EH (cell line): ENCODE data around the gene PRLR.
"Not testable (repeated sequence)": the region's sequence is repeated elsewhere in the genome, so short reads cannot be mapped to it uniquely, and the experiment has no call there.

ENCODE experiments used
- DNase-seq: peaks from one replicate; pipeline ENCODE4 v3.0.0-alpha.2; 2015; ENCODE audit warnings: low read depth

The PRLR gene

GRCh38 chr5:35195472-35195852 lies 34.8 kb downstream of the PRLR start:
- DNase-seq, result no peak

- no peak for DNase-seq
These were observed 35.4 kb downstream of the PRLR start for GRCh38 chr5:35194635-35195471.

GRCh38 chr5:35192506-35192905 lies 37.8 kb downstream of the PRLR start:
- DNase-seq, result no peak

- DNase-seq, result not testable (repeated sequence)
These were observed 40.5 kb downstream of the PRLR start for GRCh38 chr5:35189801-35190200.

GRCh38 chr5:35188031-35188457 lies 42.2 kb downstream of the PRLR start:
- DNase-seq, result no peak

- DNase-seq, result not testable (repeated sequence)
These were observed 42.7 kb downstream of the PRLR start for GRCh38 chr5:35187621-35188020.

- no peak for DNase-seq
These were observed 43.5 kb downstream of the PRLR start for GRCh38 chr5:35186749-35187148.

- DNase-seq, result no peak
These were observed 44.8 kb downstream of the PRLR start for GRCh38 chr5:35185518-35185917.

GRCh38 chr5:35183556-35183955 lies 46.7 kb downstream of the PRLR start:
- DNase-seq, result no peak

- peak; percentile 73 for DNase-seq
These were observed 47.3 kb downstream of the PRLR start for GRCh38 chr5:35182910-35183535.

GRCh38 chr5:35182486-35182885 lies 47.8 kb downstream of the PRLR start:
- DNase-seq, result no peak

- no peak for DNase-seq
These were observed 50.2 kb downstream of the PRLR start for GRCh38 chr5:35180046-35180445.

GRCh38 chr5:35177783-35178182 lies 52.5 kb downstream of the PRLR start:
- no peak for DNase-seq

GRCh38 chr5:35172533-35172932 lies 57.8 kb downstream of the PRLR start:
- no peak for DNase-seq

- no peak for DNase-seq
These were observed 58.3 kb downstream of the PRLR start for GRCh38 chr5:35171991-35172390.

- no peak for DNase-seq
These were observed 59.2 kb downstream of the PRLR start for GRCh38 chr5:35171078-35171477.

- DNase-seq, result no peak
These were observed 64.2 kb downstream of the PRLR start for GRCh38 chr5:35166043-35166442.

GRCh38 chr5:35164860-35165542 lies 65.3 kb downstream of the PRLR start:
- no peak for DNase-seq

- no peak for DNase-seq
These were observed 66.6 kb downstream of the PRLR start for GRCh38 chr5:35163710-35164033.

- DNase-seq, result no peak
These were observed 67.2 kb downstream of the PRLR start for GRCh38 chr5:35162848-35163709.

GRCh38 chr5:35161652-35162273 lies 68.5 kb downstream of the PRLR start:
- DNase-seq, result no peak
